GM19043 (cell line): ENCODE results near the gene ELFN2.

Experiments used
- ATAC-seq: cut with Tn5 transposase; IDR thresholded peaks from one replicate; pipeline ENCODE4 v1.9.1; 2021; ENCODE audit warnings: low read depth; ENCODE audit not compliant: unreplicated experiment

Gene ELFN2

GRCh38 chr22:37454857-37455686 is 27.8 kb upstream of the ELFN2 start:
- no peak for ATAC-seq

- ATAC-seq, result no peak
Measured at GRCh38 chr22:37453696-37454095, 26.4 kb upstream of the ELFN2 start.

- ATAC-seq, result no peak
Measured at GRCh38 chr22:37451218-37451617, 23.9 kb upstream of the ELFN2 start.

GRCh38 chr22:37449331-37450001 is 22.2 kb upstream of the ELFN2 start:
- no peak for ATAC-seq

- no peak for ATAC-seq
Measured at GRCh38 chr22:37448516-37449127, 21.3 kb upstream of the ELFN2 start.

- no peak for ATAC-seq
Measured at GRCh38 chr22:37445501-37445900, 18.2 kb upstream of the ELFN2 start.

GRCh38 chr22:37443977-37444376 is 16.7 kb upstream of the ELFN2 start:
- no peak for ATAC-seq

GRCh38 chr22:37443086-37443485 is 15.8 kb upstream of the ELFN2 start:
- no peak for ATAC-seq

GRCh38 chr22:37442537-37442936 is 15.3 kb upstream of the ELFN2 start:
- no peak for ATAC-seq

GRCh38 chr22:37442135-37442534 is 14.9 kb upstream of the ELFN2 start:
- ATAC-seq, result no peak

- ATAC-seq, result no peak
Measured at GRCh38 chr22:37440875-37441274, 13.6 kb upstream of the ELFN2 start.

GRCh38 chr22:37439347-37439746 is 12.1 kb upstream of the ELFN2 start:
- ATAC-seq, result no peak

- no peak for ATAC-seq
Measured at GRCh38 chr22:37435970-37436603, 8.8 kb upstream of the ELFN2 start.

GRCh38 chr22:37433786-37434185 is 6.5 kb upstream of the ELFN2 start:
- ATAC-seq, result no peak

- no peak for ATAC-seq
Measured at GRCh38 chr22:37432708-37433054, 5.4 kb upstream of the ELFN2 start.

- ATAC-seq, result no peak
Measured at GRCh38 chr22:37431801-37432707, 4.8 kb upstream of the ELFN2 start.

- ATAC-seq, result no peak
Measured at GRCh38 chr22:37431366-37431765, 4.1 kb upstream of the ELFN2 start.

- no peak for ATAC-seq
Measured at GRCh38 chr22:37430941-37431340, 3.7 kb upstream of the ELFN2 start.

- no peak for ATAC-seq
Measured at GRCh38 chr22:37428649-37429586, 1.6 kb upstream of the ELFN2 start.
